Glomerular visceral epithelial cell (primary cell): Measurements from ENCODE around the gene NR3C1.

Source experiments
- DNase-seq: peaks from one replicate; pipeline ENCODE4 v3.0.0-alpha.2; 2016; ENCODE audit errors: extremely low spot score

The NR3C1 gene

DNA sequence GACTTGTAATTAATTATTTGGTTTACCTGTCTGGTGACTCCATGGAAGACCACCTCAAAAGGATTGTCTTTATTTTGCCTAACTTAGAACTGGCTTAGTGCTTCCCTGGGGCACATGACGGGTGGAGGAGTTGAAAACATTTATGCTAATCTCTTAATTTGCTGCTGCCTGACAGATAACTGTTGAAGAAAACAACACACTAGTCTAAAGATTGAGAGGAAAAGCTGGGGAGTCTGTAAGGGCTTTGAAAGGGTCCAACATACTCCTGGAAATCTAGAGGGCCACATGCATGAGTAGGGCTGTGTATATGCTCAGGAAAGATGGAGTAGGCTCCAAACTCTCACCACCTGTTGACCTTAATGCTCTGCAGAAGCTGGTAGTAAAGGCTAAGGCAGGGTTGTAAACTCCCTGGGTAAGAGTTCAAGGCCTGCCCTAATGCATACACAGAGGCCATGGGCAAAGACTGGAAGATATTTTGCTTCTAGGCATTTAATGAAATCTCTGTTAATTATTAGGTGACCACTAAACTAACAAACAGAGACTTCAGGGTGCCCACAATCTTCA, 40.7 kb downstream of the NR3C1 start:
- no peak for DNase-seq

GRCh38 chr5:143361438-143361837, 42.0 kb downstream of the NR3C1 start:
- no peak for DNase-seq

DNA sequence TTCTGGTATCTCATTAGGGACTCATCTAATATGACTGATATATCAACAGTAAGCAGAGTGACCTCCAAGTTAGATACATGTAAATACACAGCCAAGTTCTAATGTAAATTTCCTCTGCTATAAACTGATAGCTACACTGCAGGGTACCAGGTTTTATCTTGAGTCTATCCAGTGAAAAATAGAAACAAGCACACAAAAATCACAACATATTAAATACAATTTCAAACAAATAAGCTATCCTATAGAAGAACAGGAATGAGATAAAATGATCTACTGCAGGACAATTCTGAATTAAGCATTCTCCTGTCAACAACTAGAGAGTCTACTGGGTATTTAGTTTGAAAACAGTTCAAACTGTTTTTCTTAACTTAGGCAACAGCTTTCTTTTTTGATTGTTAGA, 42.7 kb downstream of the NR3C1 start:
- DNase-seq: no peak

DNA sequence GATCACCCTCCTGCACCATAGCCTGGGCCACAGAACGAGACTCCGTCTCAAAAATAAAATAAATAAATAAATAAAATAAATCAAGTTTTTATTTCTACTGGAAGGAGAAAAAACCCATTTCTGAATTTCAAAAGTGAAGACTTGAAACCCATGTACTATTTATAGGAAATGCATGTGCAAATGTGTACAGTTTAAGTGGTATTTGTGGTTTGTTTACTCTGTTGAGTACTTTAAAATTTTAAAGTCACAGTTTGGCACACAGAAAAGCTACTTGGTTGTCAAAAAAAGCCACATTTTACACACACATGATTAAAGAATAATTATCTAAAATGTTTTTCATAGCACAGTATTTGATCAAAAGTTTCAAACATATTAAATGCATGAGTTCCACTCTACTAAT, 43.6 kb downstream of the NR3C1 start:
- DNase-seq: no peak

DNA sequence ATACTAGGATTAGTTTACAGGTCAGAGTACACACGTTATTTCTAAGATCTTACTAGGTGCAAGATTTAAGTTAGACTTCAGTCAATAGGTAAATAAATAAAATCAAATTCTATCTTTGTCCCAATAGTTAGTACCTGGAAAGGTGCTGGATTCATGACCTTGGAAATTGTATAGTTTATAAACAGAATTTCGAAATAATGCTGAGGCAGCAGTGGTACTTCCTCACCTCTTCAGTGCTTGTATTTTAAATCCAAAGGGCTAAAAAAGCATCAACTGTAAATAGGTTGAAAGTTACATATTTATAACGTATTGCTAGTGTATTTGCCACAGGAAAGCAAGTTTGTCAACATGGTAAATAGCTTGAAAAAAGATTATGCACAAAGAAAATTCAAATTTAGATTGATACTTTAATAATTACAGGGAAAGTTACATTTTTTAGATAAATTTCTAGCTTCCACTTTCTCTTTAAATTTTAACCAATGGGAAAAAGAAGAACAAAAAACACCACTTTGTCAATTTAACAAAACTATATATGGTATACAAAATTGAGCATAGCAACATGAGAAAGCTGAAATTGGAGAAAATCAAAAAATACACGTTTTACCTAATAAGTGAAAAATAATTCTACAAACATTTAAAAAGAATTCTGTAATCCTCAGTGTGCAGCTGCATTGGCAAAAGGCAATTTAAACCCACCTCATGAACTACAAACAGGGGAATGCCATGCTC, 46.5 kb downstream of the NR3C1 start:
- DNase-seq: no peak

DNA sequence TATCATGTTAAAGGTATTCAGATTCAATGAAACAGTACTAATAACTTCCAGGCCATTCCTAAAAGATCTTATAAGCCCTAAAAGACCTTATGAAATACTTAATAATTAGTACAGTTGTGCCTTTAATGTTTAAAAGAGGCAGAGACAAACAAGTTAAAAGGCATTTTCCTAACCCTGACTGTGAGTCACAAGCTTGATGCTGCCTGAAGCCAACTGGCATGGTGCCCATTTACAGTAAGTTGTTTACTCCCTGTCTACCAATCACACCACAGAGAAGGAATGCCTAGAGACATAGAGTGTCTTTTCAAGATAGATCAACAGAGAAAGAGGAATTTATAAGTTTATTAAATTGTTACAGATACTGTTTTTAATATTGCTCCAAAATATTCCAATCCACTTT, 47.8 kb downstream of the NR3C1 start:
- DNase-seq: peak; percentile 85

- DNase-seq: no peak
These were observed 49.5 kb downstream of the NR3C1 start for GRCh38 chr5:143354025-143354424.

DNA sequence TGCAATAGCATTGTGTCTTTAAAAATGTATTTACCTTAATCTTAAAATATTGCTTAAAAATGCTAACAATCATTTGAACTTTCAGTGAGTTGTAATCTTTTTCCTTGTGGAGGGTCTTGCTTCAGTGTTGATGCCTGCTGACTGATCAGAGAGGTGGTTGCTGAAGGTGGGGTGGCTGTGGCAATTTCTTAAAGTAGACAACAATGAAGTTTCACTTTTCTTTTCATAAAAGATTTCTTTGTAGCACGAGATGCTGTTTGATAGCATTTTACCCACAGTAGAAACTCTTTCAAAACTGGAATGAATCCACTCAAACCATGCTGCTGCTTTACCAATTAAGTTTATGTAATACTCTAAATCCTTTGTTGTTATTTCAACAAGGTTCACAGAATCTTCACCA, 50.8 kb downstream of the NR3C1 start:
- DNase-seq: no peak

GRCh38 chr5:143350751-143351602, 52.5 kb downstream of the NR3C1 start:
- DNase-seq: peak; percentile 52

DNA sequence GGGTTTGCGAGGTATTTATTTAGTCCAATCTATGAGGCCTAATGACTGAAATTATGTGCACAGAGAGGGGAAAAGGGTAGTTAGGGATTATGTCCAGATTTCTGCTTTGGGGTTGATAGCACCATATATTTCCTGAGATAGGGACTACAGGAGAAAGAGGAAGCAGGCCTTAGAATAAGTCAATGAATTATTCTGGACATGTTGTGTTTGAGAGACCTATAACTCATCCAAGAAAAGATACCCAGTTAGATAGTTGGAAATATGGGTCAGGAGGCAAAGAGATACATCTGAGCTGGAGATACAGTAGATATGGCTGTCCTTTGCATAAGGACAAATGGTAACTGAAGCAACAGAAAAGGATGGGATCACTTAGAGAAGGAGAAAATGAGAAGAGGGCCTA, 53.1 kb downstream of the NR3C1 start:
- no peak for DNase-seq

DNA sequence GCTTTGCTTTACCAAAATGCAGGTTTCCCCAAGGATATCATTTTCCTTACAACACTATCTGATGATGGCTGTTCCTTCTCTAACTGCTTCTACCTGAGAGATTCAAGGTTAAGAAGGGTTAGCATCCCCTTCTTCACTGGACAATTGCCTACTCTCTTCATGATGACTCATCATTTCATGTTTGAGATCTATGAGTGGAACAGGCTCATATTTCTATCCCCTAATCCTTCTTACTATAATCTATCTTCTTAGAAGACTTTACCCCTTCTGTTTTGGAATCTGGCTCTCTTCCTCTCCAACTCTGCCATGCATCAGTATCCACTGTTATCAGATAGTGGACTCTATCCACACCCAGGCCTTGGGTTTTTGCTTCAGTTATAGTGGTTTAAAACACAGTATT, 54.3 kb downstream of the NR3C1 start:
- DNase-seq: no peak

GRCh38 chr5:143347698-143348344, 55.7 kb downstream of the NR3C1 start:
- DNase-seq: no peak

- DNase-seq: no peak
These were observed 56.4 kb downstream of the NR3C1 start for GRCh38 chr5:143347046-143347445.

GRCh38 chr5:143345671-143346440, 57.6 kb downstream of the NR3C1 start:
- DNase-seq: no peak

DNA sequence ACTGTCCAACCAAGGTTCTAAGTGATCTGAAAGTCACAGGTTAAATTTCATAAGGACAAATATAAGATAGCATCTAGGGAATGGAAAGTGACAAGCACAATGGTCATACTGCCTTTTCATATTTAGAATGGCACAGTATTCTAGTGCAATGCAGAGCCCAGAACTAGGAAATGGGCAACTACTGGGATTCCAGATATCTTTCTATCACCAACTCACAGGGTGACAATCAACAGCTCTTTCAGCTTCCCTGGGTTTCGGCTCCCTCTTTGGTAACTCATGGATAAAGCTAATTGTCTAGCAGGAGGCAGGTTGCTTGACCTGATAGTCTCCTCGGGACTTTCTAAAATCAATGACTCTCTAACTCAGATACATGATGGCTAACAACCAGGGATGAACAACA, 60.4 kb downstream of the NR3C1 start:
- no peak for DNase-seq

- no peak for DNase-seq
These were observed 60.9 kb downstream of the NR3C1 start for GRCh38 chr5:143342607-143343006.

GRCh38 chr5:143341807-143342570, 61.5 kb downstream of the NR3C1 start:
- no peak for DNase-seq

DNA sequence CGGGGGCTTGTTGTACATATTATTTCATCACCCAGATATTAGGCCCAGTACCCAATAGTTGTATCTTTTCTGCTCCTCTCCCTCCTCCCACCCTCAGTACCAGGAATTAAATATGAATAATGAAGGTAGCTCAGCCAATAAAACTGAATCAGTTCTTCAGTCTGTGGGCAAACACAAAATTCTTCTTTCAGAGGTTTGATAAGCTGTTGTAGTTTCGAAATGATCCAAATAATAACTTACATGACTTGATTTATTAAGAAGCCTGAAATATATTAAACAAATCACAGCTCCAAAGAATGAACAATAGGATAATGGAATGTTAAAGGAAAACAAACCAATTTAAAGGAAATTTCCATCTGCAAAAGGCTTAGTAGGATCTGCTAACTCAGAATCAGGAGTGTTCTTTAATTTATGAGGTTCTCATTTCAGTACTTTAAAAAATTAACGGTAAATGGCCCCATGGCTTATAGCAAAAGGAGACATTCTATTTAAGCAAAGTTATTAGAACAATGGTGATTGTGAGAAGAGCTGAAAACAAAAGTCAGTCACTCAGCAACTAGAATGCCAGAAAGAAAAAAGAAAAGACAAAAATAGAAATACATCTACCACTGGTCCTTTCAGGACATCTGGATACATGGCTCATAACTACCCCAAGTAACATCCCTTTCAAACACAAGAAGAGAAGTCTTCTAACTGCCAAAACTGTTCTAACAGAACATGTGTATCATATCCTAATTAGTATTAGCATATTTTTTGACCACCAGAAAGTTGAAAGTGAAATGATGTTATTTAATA, 62.4 kb downstream of the NR3C1 start:
- DNase-seq: no peak

- DNase-seq: no peak
These were observed 64.7 kb downstream of the NR3C1 start for GRCh38 chr5:143338658-143339366.
